Measurements from ENCODE around the gene PMP22.

PMP22 gene

DNA sequence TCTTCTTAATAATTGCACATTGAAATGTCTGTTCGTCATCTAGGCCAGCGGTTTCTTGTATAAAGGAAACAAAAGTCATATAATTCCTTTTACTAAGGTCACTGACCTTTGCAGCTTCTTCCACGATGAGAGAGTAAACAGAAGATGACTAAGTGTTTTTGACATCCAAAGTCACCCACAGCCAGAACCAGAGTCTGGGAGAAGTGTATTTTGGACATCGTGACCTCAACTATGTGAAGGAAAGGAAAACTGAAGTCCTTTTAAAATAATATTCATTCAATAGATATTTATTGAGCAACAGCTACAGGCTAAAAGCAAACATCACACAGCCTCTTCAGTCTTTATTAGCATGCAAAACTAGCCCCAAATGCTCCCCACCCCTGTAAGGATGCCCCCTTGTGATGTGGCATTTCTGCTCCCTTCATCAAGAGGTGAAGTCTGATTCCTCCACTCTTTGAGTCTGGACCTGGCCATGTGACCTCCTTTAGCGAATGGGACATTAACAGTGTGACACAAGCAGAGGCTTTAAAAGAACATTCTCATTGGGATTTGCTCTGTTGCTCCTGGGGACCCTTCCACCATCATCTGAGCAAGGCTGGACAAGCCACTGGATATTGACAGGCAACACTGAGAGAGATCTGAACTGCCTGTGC, 8.1 kb upstream of the PMP22 start:
- DNase-seq, result no peak

DNA sequence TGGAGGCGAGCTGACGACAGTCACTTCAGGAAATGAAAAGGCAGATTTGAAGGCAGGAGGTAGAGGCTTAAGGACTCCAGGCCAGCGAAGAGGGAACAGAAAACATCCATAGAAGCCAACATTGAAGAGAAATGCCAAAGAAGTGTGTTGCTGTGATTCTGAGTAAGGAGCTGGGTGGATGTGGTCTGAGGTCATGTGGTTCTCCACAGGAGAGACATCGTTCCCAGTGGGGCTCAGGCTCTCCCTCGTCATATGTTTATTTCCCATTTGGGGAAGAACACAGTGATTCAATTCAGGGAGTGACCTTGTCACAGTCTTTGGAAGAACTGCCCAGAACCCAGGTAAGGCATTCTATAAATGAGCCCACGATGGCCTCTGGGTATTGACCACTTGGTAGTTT, 6.6 kb upstream of the PMP22 start:
- DNase-seq, result no peak

DNA sequence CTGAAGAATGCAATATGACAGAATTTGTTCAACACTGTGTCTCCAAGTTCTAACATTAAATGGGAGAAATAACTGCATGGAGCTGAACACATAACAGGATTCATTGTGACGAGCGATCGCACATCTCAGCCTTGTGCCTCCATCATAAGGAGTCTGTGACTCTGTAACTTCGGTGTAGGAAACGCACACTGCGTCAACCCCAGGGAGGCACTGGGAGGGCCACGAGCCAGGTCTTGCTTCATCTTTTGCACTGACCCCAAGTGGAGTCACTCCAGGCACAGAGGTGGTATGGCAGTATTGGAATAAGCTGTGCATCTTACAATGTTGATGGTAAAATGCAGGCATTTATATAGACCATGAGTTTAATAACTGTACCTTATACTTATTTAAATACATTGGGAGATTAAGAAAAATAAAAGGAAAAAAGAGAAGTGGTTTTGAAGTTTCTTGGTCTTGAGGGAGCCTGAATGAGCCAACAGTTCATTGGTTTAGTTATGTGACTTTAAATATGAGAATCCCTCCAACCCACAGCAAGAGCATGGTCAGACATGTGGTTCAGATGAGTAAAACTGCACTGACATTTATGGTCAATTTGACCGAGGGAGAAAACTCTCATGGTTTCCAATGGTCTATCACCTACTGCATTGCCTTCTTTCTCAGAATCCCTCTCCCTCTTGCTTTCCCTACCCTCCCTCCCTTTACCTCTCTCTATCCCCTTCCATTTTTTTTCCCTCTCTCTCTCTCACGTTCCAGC, 5.7 kb upstream of the PMP22 start:
- DNase-seq, result no peak

DNA sequence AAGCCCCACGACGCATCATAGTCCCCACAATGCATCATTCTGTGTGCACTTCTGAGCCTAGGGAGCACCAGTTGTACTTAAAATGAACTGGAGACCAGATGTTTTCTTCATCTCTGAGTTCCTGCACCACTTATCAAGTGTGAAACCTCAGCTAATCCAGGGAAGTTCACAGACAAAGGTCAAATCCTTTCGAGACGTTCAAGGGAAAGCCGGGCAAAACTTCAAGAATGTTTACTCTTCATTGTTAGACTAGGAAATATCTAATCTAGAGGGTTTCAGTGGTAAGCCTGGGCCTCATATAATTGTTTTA, 4.6 kb upstream of the PMP22 start:
- DNase-seq, result no peak

DNA sequence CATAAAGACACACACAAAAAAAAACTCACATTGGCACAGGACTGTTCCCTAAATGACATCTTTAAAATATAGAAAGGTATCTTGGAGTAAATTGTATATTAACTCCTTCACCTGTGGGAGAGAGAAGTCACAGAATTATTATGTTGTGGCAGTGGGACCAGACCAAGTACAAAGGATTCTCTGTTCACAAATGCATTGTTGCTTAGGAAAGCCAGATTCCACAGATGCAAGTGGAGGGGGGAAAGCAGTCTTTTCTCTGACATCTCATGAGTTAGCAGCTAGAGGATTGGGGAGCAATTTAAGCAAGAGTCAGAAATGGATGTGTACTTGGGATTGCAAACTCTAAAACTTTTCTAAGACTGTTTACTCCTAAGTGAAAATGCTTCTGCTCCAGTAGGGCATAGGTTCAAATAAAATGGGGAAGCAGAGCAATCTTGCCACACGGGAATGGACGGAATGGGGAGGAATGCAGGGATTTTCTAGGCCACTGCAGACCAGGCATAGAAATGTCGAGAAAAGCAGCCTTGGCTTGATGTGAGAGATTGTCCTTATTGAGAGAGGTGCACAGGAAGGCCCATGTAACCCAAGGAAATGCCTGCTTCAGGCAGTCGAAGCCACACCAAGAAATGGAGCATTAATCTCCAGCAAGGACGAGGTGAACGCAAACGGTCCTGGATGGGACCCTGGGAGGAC, 4.1 kb upstream of the PMP22 start:
- DNase-seq, result no peak

DNA sequence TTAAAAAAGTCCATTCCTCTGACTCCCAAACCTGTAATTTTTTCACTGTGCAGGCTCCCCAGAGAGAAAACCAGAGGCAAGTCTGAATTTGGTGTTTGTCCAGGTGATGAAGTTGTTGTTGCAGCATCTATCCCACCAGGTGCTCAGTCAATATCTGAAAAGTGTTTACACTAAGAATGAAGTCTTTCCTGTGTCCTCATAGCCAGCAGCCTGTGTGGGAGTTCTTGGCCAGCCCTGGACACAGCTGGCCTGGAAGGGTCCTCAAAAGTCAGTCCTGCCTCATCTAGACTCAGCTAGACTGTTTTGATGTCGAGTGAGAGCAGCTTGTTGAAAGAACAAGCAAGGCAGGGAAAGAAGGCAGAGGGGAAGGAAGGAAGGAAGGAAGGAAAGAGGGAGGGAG, 3.3 kb upstream of the PMP22 start:
- DNase-seq, result no peak

DNA sequence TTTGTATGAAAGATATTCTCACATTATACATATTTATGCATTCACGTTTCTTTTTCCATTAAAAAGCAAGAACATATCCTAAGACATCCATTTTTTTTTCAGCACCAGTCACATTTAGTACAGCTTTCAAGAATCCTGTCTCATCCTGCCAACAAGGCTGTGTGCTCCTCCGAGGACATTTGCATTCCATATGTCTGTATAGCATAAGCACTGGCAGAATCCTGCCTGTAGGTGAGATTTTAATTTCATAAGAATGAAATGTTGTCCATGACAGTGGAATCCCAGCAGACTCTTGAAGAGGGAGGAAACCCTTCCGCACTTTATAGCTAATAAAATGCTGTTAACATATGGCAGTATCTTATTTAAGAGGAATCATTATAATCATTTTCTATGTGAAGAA, 2.9 kb upstream of the PMP22 start:
- DNase-seq, result no peak

DNA sequence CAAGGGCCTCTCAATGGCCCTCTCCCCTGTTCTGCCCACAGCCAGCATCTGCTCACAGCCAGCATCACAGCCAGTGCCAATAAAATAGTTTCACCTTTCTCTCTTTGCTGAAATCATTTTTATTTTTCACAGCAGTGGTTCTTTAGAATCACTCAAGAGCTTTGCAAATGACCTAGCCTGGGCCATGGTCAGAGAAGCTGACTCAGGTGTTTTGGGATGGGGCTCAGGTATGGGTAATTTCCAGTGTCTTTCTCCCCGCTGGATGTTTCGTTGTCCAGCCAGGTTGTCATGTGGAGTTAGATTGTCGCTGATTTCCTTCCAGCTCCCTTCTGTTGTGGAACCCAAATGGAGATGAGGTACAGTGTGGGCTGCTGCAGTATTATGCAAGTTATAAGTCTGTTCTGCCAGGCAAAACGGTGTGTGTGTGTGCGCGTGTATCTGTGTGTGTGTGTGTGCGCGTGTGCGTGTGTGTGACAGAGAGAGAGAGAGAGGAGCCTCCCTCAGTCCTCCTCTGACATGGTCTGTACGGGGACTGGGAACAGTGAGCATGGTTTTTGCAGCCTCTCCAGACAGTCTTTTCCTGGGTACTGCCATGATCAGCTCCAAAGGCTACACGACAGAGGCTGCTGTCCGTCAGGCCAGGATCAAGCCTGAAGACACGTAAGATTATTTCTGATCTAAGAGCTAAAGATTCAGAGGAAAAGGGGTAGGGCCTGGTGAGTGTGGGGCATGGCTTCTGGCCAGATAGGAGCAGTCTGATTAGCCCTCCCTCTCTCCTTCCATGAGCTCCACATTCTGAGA, 1.4 kb upstream of the PMP22 start:
- DNase-seq, result no peak

DNA sequence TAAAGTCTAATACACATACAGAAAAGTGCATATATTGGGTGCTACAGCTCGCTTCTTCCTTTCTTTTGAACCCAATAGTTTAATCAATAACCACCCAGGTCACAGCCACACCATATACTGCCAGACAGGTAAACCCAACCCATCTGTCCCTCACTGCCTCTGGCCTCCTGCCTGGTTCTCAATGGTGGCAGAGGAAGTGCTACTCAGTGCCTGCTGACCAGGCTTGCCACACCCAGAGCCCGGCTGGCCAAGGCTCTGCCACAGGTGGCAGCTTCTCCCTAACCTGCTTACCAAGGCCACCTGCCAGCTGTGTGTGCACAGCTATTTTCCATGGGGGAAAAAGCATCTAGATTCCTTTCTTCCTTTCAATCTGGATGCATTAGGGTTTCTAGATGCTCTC, 584 bp downstream of the PMP22 start:
- no peak for DNase-seq

DNA sequence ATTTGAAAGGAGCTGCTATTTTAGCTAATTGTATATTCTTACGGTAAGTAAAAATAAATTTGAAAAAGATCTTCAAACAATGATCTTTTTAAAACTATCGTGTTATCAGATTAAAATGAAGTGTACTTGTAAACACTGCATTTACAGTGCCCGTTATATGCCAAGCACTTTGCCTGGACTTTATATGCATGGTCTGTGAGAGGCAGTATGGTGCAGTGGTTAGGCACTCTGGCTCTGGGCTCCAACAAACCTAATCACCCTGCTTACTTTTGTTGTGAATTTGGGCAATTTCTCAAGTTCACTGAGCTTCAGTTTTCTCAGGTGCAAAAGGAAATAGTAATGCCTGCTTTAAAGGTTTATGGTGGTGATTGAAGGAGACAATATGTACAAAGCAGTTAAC, 1.4 kb downstream of the PMP22 start:
- no peak for DNase-seq

DNA sequence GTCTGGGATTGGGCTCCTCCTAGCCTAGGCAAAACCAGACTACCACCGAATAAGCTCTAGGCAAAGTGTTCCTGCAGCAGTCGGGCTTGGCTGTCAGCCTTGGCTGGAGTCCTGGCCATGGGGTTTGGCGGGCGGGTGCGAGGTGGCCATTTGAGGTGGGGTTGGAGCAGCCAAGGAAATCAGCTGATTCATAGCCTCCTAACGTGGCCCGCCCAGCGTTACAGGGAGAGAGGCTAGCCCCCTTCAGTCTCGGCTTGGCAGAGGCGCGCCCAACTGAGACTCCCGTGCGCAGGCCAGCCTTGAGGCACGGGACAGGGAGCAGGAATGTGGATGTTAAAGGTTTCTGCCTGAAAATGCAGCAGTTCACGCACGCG, 1.9 kb downstream of the PMP22 start:
- DNase-seq, result no peak

DNA sequence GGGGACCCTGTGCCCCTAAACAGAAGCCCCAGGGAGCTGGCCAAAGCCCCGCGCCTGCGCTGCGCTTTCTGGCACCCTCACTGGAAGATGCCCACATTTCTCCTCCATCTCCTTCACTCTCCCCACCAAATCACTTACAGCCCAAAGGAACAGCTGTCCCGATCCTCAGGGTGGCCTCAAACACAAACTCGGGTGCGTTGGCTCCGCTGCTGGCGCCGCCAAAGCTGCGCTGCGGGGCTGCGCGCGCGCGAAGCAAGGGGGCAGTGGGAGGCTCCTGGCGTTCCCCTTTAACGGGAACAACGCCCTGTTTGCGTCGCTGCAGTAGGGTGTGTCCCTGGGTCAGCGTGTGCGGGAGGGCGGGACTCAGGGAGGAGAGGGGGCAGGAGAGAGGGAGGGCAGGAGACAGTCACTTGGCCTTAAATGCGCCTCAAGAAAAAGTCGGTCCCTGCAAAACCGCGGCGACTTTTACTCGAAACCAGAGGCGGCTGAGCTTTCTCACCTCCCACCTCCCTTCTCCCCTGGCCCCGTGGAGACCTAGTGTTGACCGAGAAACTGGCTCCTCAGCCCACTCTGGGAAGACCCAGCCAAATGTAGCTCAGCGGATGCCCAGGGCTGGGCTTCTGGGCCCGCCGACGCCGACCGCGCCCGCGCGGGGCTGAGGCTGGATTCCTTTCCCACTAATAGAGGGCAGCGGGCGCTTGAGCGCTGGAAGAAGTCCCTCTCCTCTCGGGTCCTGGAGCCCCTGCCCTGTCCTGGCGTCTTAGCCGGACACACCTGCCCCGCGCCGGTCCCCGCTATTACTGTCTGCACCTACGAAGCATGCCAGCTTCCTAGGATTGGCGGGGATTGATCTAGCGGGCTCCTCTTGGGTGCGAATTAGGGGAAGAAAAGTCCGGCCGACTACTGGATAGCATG, 2.6 kb downstream of the PMP22 start:
- no peak for DNase-seq

DNA sequence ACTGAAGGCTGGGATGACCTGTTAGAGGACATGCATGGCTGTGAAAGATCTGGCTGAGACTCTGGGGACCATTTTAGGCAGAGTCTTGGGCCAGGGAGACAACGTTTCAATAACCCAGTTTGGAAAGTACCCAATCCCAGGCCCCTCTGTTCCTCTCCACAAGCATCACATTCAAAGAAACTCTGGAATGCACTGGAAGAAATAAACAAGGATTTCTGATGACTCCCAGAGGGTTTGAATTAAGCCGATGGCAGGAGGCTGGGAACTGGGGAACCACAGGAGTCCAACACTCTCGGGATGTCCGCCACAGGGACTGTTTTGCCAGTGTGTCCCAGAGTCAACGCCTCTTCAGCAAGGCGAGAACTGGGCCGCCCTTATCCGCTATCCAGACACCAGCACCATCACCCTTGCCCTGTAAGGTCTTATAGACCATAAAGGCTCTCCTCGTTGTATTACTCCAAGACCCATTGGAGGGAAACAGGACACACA, 3.3 kb downstream of the PMP22 start:
- DNase-seq, result no peak

DNA sequence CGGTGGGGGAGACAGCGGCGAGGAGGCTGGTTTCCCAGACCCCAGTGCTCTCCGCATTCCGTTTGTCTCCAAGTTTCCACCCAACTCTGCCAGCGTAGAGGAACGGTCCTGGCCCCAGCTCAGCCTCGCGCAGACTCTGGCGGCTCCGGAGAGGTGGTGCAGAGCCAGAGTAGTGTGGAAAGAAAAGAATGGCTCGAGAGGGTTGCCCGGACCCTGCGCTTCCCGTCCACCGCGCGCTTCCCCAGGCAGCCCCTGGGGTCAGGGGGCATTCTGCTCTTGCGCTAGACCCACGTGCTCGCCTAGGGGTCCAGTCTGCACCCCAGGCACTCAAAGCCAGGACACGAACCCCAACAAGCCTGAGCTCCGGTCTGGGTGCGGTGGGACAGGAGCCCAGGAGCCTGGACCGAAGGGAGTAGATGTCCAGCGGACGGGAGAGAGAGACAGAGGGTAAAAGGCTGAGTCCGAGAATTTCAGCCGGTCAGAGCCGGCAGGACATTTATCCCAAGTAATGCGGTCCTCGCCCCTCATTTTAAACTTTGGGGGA, 3.8 kb downstream of the PMP22 start:
- no peak for DNase-seq

DNA sequence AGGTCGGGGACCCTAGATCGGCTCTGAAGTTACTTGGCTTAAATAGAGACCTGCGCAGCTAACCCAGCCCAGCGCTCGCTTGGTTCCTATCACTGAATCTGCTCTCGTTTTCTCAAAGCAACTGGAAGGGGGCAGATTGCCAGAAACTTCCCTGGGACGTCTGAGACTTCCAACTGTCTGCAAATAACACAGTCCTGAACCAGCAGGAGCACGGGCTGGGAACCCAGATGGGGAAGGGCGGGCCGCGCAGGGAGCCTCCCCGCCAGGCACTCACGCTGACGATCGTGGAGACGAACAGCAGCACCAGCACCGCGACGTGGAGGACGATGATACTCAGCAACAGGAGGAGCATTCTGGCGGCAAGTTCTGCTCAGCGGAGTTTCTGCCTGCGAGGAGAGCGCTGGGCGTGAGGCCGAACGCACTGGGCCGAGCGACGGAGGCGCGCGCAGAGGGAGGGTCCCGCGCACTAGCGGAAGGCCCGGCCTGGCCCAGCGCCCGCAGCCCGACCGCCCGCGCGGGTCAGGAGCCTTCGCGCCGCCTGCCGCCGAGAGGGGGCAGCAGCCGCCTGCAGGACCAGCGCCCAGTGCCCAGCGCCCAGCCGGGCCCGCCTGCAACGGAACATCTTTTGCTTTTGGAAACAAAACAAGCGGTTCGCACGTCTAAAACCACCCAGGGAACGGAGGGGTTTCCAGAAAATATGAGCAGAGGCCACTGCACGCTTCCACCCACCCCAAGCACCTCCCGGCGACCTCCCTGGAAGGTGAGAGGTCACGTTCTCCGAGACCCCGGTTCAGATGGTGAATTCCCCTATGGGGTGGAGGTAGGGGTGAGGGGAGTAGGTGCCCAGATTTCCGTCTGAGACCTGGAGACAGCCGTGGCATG, 4.5 kb downstream of the PMP22 start:
- no peak for DNase-seq

DNA sequence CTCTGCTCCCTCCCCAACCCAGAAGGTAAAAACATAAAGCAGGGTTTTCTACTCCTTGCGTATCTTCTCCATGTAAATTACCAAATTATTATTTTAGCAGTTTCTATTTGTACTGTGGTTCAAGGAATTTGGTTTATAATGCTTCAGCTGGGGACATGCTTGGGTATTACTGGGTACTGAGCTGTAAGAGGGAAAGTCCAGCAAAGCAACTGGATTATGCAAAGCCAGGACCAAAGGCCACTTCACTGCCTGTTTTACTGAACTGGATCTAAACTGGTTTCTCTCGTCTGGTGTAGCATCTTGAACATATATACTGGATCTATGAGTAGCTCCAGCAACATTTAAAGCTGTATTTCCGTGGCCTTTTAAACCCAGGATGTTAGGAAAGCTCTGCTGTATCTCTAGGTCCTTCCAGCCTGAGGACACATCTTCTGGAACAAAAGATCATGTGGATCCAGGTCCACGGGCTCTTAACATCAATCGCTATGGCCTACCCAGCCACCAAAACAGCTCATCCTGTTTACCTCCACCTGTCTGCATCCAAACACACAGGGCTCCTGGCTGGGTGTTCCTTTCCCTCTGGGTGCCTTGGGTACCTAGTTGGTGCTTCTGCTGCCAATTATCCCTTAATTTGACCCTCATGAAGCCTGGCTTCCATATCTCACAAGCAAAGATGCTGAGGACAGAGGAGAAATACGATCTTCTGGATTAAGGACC, 7.2 kb downstream of the PMP22 start:
- DNase-seq, result no peak

DNA sequence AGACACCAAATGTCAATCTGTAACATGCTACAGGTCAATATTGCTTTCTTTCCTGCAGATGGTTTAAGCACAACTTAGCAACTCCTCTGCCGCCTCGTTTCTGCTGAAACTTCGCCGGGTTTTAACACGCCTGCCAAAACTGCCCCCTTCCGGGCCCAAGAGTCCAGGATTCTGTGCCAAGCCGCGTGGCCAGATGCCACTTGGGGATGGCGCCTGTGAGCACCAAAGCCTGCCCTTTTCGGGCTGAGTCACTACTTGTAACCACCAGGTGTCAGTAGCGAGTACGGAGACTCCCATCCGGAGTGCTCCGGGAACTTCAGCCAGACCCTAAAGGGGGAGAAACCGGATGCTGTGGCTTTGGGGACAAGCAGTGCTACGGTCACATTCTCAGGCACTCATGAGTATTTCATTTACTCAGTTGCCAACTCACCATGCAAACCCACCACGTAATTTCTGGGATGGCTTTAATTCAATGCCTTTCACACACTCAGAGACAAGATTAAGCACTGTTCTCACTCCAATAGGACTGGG, 7.8 kb downstream of the PMP22 start:
- DNase-seq, result no peak

DNA sequence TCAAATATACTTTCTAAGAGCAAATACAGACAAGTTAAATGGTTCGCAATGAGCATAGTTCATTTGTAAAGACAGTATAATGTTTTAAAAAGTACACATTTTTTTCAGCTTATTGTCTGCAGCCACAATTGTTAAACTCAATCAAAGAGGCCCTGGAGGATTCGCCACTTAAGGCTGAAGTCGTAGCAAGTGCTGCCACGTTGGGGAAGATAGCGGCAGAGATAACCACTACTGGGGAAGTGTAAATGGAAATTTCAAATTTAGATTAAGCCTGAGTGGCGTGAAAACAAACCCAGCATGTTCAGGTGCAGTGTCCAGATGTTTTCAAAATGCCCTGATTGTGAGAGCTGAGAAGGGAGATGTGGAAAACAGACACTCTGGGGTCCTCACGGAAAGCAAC, 8.4 kb downstream of the PMP22 start:
- DNase-seq, result no peak

DNA sequence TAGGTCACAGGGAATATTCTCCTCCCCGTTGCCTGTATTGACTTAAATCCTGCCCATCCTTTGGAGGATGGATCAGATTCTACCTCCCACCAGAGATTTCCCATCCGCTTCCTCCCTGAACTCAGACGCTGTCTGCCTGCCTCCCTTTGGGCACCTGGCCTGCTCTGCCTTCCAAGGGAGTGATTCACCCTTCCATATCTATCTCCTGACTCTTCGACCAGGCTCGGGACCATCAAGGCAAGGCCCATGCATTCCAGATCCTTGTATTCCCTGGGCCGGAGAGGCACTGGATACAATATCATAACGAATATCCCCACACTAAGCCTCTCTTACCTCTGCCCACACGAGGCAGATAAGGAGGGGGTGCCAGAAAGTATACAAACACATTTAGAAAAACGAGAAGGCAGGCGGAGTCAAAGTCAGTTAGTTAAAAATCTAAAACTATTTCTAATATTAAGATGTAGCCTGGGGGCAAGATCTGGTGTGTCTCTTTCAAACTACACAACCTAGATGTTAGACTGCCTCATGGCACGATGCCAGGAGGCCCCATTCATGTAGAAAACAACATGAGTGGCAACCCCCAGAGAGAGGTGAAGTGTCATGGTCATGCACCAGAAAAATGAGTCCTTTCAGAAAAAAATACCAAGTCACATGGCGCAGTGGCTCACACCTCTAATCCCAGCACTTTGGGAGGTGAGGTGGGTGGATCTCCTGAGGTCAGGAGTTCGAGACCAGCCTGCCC, 9.2 kb downstream of the PMP22 start:
- DNase-seq, result no peak
